Adrenal gland (tissue), 12 donors: ENCODE data around the gene OAS1. TPM values are rescaled to one million over a fixed set of nuclear protein-coding genes. Genes with fewer than 3 reads are reported as not detected.
A peak's percentile ranks its signal among the peaks of the same experiment; 100 is the strongest.

Source experiments
- DNase-seq, 7 donors: peaks; one replicate each; pipeline ENCODE4 v3.0.0-alpha.2; 2019 to 2020
- H3K27ac ChIP-seq, 5 donors: fragments of 200-600 bp; sonication (generic) in 4 of 5; 1 replicate in 3 of 5; 2 replicates in 2 of 5; pipeline versions ENCODE4 v1.5.1 to v1.8.0; 2016 to 2020; ENCODE audit warnings: mild to moderate bottlenecking in 1 of 5
- H3K27me3 ChIP-seq: fragments of 200-600 bp; 2 replicates; pipeline ENCODE4 v1.8.0; 2021
- H3K36me3 ChIP-seq, 2 donors: fragments of 200-600 bp; replicated peaks in 1 of 2; 1 replicate in 1 of 2; 2 replicates in 1 of 2; pipeline versions ENCODE4 v1.5.1 to v1.8.0; 2018 to 2022
- H3K4me1 ChIP-seq, 2 donors: fragments of 200-600 bp; replicated peaks in 1 of 2; 1 replicate in 1 of 2; 2 replicates in 1 of 2; pipeline versions ENCODE4 v1.5.1 to v1.8.0; 2018 to 2021
- H3K4me3 ChIP-seq, 4 donors: fragments of 200-600 bp; sonication (generic) in 3 of 4; one replicate each; pipeline ENCODE4 v1.5.1; 2016 to 2018
- H3K9me3 ChIP-seq, 3 donors: fragments of 200-600 bp; sonication (generic) in 1 of 3; replicated peaks in 1 of 3; 1 replicate in 2 of 3; 2 replicates in 1 of 3; pipeline versions ENCODE4 v1.5.1 to v1.8.0; 2016 to 2021
- CTCF ChIP-seq, 6 experiments: fragments of 450-650 bp in 4 of 6; fragments of 200-600 bp in 2 of 6; sonication (generic) in 1 of 6; IDR thresholded peaks; 1 replicate in 5 of 6; 2 replicates in 1 of 6; pipeline versions ENCODE4 v1.5.1 to v1.8.0; 2016 to 2021; ENCODE audit warnings: antibody characterized with exemption in 6 of 6, mild to moderate bottlenecking in 2 of 6, moderate library complexity in 1 of 6
- POLR2A ChIP-seq, 2 donors: fragments of 450-650 bp; IDR thresholded peaks; one replicate each; pipeline ENCODE4 v1.6.1; 2017; ENCODE audit warnings: antibody characterized with exemption in 2 of 2, mild to moderate bottlenecking in 2 of 2, moderate library complexity in 1 of 2
- WGBS, 4 donors: extraction: QIAGEN DNeasy Blood & Tissue Kit in 2 of 4; methylation state at CpG; one replicate each; pipeline versions ENCODE4 v1.1.5 to v1.1.7; 2013 to 2017; 5-methylcytosine and 5-hydroxymethylcytosine counted together
- intact Hi-C, 2 donors: fragments of 100-400 bp; cut with DNase I; formaldehyde crosslinking; loops; one replicate each; pipeline versions ENCODE4 v1.14.1 to v1.15.0; 2022 to 2023
- polyA plus RNA-seq, 3 donors: library from polyadenylated mRNA; stranded (reverse); fragments of 200-250 nt in 2 of 3; fragments of 350-450 nt in 1 of 3; fragmentation: Illumina TruSeq in 1 of 3; extraction: RNeasy Lipid Tissue Mini Kit (QIAGEN cat#74804) in 1 of 3; gene quantifications; one replicate each; pipeline ENCODE4 v1.2.3, GENCODE V29; 2013 to 2014
- total RNA-seq, 9 donors: library from RNA; depleted of rRNA in 4 of 9; stranded (reverse); fragments of >200 nt in 4 of 9; fragments of 120-200 nt in 1 of 9; fragmentation: NEBNext Ultra II Directional in 1 of 9; extraction: Animal tissue kit (Norgen Biotek cat#: 25700) in 1 of 9; gene quantifications; one replicate each; pipeline versions ENCODE4 v1.1.0 to v1.2.4, GENCODE V29; 2013 to 2023
- donor health status: healthy with polysubstance abuse.
- donor health status: Bipolar disorder and iron deficiency.
- donor health status: DM: yes; HTN: yes; CAD: no.
- donor health status: DM: no; HTN: no; CAD: no.
- donor health status: DM: no; HTN: no; CAD: no.
- donor health status: DM: yes; HTN: yes; CAD: no.

Gene OAS1
- total and polyA plus RNA-seq, 12 donors, result 9.1 to 32.0 (median 18.3) TPM

- DNase-seq, result peak in 1 of 7 donors; percentile 5
- Histone ChIP-seq H3K36me3 (peaks cover 0 to 12% of the 10 kb centered on the region in 2 donors), H3K4me1 (no peaks in the 10 kb centered on the region)
These were observed 55.8 kb downstream of the OAS1 start for GRCh38 chr12:112962561-112962960.

DNA sequence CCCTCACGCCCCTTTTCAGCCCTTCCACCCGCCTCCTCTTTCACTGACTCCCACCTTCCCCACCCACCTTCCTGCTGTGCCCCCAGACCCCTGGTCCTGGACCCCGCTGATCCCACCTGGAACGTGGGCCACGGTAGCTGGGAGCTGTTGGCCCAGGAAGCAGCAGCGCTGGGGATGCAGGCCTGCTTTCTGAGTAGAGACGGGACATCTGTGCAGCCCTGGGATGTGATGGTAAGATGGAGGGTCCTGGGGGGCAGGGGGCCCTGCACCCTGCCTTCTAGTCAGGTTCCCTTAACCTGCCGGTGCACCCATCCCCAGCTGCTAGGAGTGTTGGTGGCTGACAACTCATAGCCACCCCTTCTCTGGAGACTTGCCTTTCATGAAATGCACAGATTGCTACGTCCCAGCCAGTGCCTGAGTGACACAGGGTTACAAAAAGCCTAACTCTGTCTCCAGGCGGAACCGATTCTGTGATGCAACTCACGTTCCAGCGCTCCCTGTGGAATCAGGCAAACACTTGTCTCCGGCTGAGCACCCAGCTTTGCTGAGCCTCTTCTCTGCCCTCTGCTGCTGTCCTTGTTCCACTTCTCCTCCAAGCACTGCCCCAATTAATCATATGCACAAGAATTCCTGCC is 56.6 kb downstream of the OAS1 start:
- Histone ChIP-seq H3K36me3 (peaks cover 0 to 12% of the 10 kb centered on the region in 2 donors), H3K4me3 (no peak overlapping the region), H3K9me3 (no peaks in the 10 kb centered on the region), H3K4me1 (no peaks in the 10 kb centered on the region), H3K27ac (no peak overlapping the region), H3K27me3 (no peaks in the 10 kb centered on the region)
- 89 to 96% (median 92%) methylated on average over 9 to 14 of the region's 14 CpGs for WGBS, 4 donors
- intact Hi-C loops, result no loop called here
- TF ChIP-seq CTCF (IDR thresholded peaks at IDR 0.05) (no peak), POLR2A (IDR thresholded peaks at IDR 0.05) (no peak)
- DNase-seq, result no peak

More at GRCh38 chr12:112962561-112962960, 55.8 kb downstream of the OAS1 start:
- WGBS, 4 donors, result 98 to 100% (median 99%) methylated on average over 2 to 7 of the region's 7 CpGs
- Histone ChIP-seq H3K27ac (no peak overlapping the region), H3K27me3 (no peaks in the 10 kb centered on the region), H3K9me3 (no peaks in the 10 kb centered on the region), H3K4me3 (no peak overlapping the region)
- no peak for TF ChIP-seq CTCF (IDR thresholded peaks at IDR 0.05)
- TF ChIP-seq POLR2A (IDR thresholded peaks at IDR 0.05), result no peak
- intact Hi-C loops, result no loop called here

DNA sequence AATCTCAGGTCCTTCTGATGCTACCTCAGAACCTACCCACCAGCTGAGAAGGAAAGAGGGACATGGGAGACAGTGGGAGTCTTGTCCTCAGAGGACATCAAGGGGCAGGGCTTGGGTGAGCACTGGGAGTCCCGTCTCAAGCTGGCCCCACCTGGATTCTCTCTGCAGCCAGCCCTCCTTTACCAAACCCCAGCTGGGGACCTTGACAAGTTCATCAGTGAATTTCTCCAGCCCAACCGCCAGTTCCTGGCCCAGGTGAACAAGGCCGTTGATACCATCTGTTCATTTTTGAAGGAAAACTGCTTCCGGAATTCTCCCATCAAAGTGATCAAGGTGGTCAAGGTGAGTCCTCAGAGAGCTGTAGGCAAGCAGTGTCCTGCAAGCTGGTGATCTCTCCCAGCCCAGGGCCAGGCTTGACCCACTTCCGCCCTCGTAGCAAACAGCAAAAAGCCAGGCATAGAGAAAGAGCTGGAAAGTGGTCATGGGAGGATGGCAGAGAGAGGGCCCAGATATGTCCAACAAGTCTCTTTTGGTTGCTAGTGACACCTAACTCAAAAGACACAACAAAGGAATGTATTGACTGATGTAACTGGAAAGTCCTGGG is 57.4 kb downstream of the OAS1 start:
- intact Hi-C loops, result no loop called here
- Histone ChIP-seq H3K27ac (no peak overlapping the region), H3K9me3 (no peaks in the 10 kb centered on the region), H3K36me3 (peaks cover 0 to 12% of the 10 kb centered on the region in 2 donors), H3K4me3 (no peak overlapping the region), H3K4me1 (no peaks in the 10 kb centered on the region), H3K27me3 (no peaks in the 10 kb centered on the region)
- 86 to 98% (median 93%) methylated on average over 6 of the region's 6 CpGs for WGBS, 4 donors
- no peak for DNase-seq
- TF ChIP-seq CTCF (IDR thresholded peaks at IDR 0.05) (no peak), POLR2A (IDR thresholded peaks at IDR 0.05) (no peak)

GRCh38 chr12:112964915-112965314 is 58.2 kb downstream of the OAS1 start:
- Histone ChIP-seq H3K27ac (no peak overlapping the region), H3K4me3 (no peak overlapping the region), H3K9me3 (no peaks in the 10 kb centered on the region), H3K27me3 (no peaks in the 10 kb centered on the region), H3K36me3 (peaks cover 0 to 12% of the 10 kb centered on the region in 2 donors), H3K4me1 (no peaks in the 10 kb centered on the region)
- DNase-seq, result no peak
- intact Hi-C loops, result no loop called here
- no peak for TF ChIP-seq CTCF (IDR thresholded peaks at IDR 0.05)
- WGBS, 4 donors, result 92 to 98% (median 96%) methylated on average over 4 of the region's 4 CpGs
